Loucy (cell line): Measurements from ENCODE around the gene SLPI.

Experiments
- H2AFZ ChIP-seq: fragments of 200-600 bp; sonication (generic); 2 replicates; pipeline ENCODE4 v1.6.0; 2016; ENCODE audit warnings: antibody characterized with exemption, mild to moderate bottlenecking, low read length, moderate library complexity
- H3F3A ChIP-seq: fragments of 200-600 bp; 2 replicates; pipeline ENCODE4 v1.6.0; 2016; ENCODE audit warnings: antibody characterized with exemption, low read depth, mild to moderate bottlenecking
- H3K27me3 ChIP-seq: fragments of 200-600 bp; sonication (generic); 2 replicates; pipeline ENCODE4 v1.6.1; 2014; ENCODE audit warnings: low read length, mild to moderate bottlenecking; ENCODE audit not compliant: insufficient read depth, poor library complexity, severe bottlenecking
- H3K36me3 ChIP-seq: fragments of 200-600 bp; sonication (generic); 2 replicates; pipeline ENCODE4 v1.6.1; 2016; ENCODE audit warnings: low read length; ENCODE audit not compliant: insufficient read depth
- H3K4me1 ChIP-seq: fragments of 200-600 bp; sonication (generic); 2 replicates; pipeline ENCODE4 v1.5.1; 2014; ENCODE audit warnings: low read length, mild to moderate bottlenecking; ENCODE audit not compliant: insufficient read depth, poor library complexity, severe bottlenecking
- H3K4me2 ChIP-seq: fragments of 200-600 bp; sonication (generic); 2 replicates; pipeline ENCODE4 v1.6.0; 2014; ENCODE audit warnings: antibody characterized with exemption, low read length, low read depth, mild to moderate bottlenecking; ENCODE audit not compliant: poor library complexity, severe bottlenecking
- H3K4me3 ChIP-seq: fragments of 200-600 bp; sonication (generic); 2 replicates; pipeline ENCODE4 v1.5.1; 2014; ENCODE audit warnings: low read length, mild to moderate bottlenecking, mixed read lengths; ENCODE audit not compliant: poor library complexity, severe bottlenecking
- H3K79me2 ChIP-seq: fragments of 200-600 bp; sonication (generic); 2 replicates; pipeline ENCODE4 v1.6.1; 2014; ENCODE audit warnings: low read length; ENCODE audit not compliant: insufficient read depth
- H3K9ac ChIP-seq: fragments of 200-600 bp; sonication (generic); 2 replicates; pipeline ENCODE4 v1.6.0; 2014; ENCODE audit warnings: mild to moderate bottlenecking, low read depth, low read length, moderate library complexity; ENCODE audit not compliant: poor library complexity, severe bottlenecking
- H3K9me2 ChIP-seq: fragments of 200-600 bp; sonication (generic); replicated peaks from 2 replicates; pipeline ENCODE4 v1.6.1; 2016; ENCODE audit warnings: low read depth, low read length, mixed read lengths
- H3K9me3 ChIP-seq: fragments of 200-600 bp; sonication (generic); 2 replicates; pipeline ENCODE4 v1.6.1; 2014; ENCODE audit warnings: mild to moderate bottlenecking, antibody characterized with exemption, low read length, low read depth; ENCODE audit not compliant: insufficient read depth
- H4K20me1 ChIP-seq: fragments of 200-600 bp; sonication (generic); 2 replicates; pipeline ENCODE4 v1.6.0; 2014; ENCODE audit warnings: antibody characterized with exemption, low read length, mild to moderate bottlenecking; ENCODE audit not compliant: insufficient read depth, poor library complexity, severe bottlenecking
- CTCF ChIP-seq: fragments of 200-600 bp; sonication (generic); conservative IDR thresholded peaks from 2 replicates; pipeline ENCODE4 v1.5.1; 2014; ENCODE audit warnings: mild to moderate bottlenecking, antibody characterized with exemption, low read length
- EZH2phosphoT487 ChIP-seq: fragments of 200-600 bp; IDR thresholded peaks from 2 replicates; pipeline ENCODE4 v1.6.1; 2018; ENCODE audit warnings: antibody characterized with exemption, mild to moderate bottlenecking, moderate library complexity, borderline replicate concordance

Gene SLPI

GRCh38 chr20:45258664-45259063 lies 4.3 kb upstream of the SLPI start:
- H3K4me3 ChIP-seq = no peak overlapping the region
- H3K9me3 ChIP-seq = no peaks in the 10 kb centered on the region
- no peaks in the 10 kb centered on the region for H3K4me1 ChIP-seq
- H3F3A ChIP-seq = no peaks in the 10 kb centered on the region
- no peak overlapping the region for H2AFZ ChIP-seq
- no peak overlapping the region for H3K4me2 ChIP-seq
- no peaks in the 10 kb centered on the region for H3K9me2 ChIP-seq
- no peak for TF ChIP-seq EZH2phosphoT487
- TF ChIP-seq CTCF = no peak
- no peaks in the 10 kb centered on the region for H4K20me1 ChIP-seq
- H3K9ac ChIP-seq = no peak overlapping the region
- H3K36me3 ChIP-seq = no peaks in the 10 kb centered on the region
- no peaks in the 10 kb centered on the region for H3K79me2 ChIP-seq
- H3K27me3 ChIP-seq = no peaks in the 10 kb centered on the region

- Histone ChIP-seq H3K27me3 (no peaks in the 10 kb centered on the region), H3K9me3 (no peaks in the 10 kb centered on the region), H3K36me3 (no peaks in the 10 kb centered on the region), H3K79me2 (no peaks in the 10 kb centered on the region), H3K4me2 (no peak overlapping the region), H3K4me3 (no peak overlapping the region), H3K9me2 (no peaks in the 10 kb centered on the region), H3F3A (no peaks in the 10 kb centered on the region), H4K20me1 (no peaks in the 10 kb centered on the region), H3K9ac (no peak overlapping the region), H2AFZ (no peak overlapping the region), H3K4me1 (no peaks in the 10 kb centered on the region)
- TF ChIP-seq EZH2phosphoT487 (no peak), CTCF (no peak)
Measured at GRCh38 chr20:45258259-45258658, 3.9 kb upstream of the SLPI start.

- H3K9me2 ChIP-seq = no peaks in the 10 kb centered on the region
- H3K9me3 ChIP-seq = no peaks in the 10 kb centered on the region
- H3K4me2 ChIP-seq = no peak overlapping the region
- no peaks in the 10 kb centered on the region for H3F3A ChIP-seq
- no peak overlapping the region for H2AFZ ChIP-seq
- H4K20me1 ChIP-seq = no peaks in the 10 kb centered on the region
- no peak overlapping the region for H3K9ac ChIP-seq
- no peak overlapping the region for H3K4me3 ChIP-seq
- TF ChIP-seq CTCF = no peak
- no peak for TF ChIP-seq EZH2phosphoT487
- no peaks in the 10 kb centered on the region for H3K4me1 ChIP-seq
- no peaks in the 10 kb centered on the region for H3K27me3 ChIP-seq
- no peaks in the 10 kb centered on the region for H3K79me2 ChIP-seq
- H3K36me3 ChIP-seq = no peaks in the 10 kb centered on the region
Measured at GRCh38 chr20:45257711-45258110, 3.3 kb upstream of the SLPI start.
